GM18867 (cell line): ENCODE data around the gene TAPBP.
A peak's percentile ranks its signal among the peaks of the same experiment; 100 is the strongest.
"Not testable (repeated sequence)": the region's sequence is repeated elsewhere in the genome, so short reads cannot be mapped to it uniquely, and the experiment has no call there.

Source experiments
- ATAC-seq: cut with Tn5 transposase; IDR thresholded peaks from one replicate; pipeline ENCODE4 v1.9.1; 2021; ENCODE audit warnings: mild to moderate bottlenecking, moderate library complexity; ENCODE audit not compliant: unreplicated experiment

The TAPBP gene

GRCh38 chr6:33313709-33314514 lies at the start of gene TAPBP:
Gene TAPBP (minus strand): TSS chr6:33314078. CDS start chr6:33314041, 37 bp downstream.
- ATAC-seq, result peak; percentile 32

GRCh38 chr6:33363486-33363885 lies 49.6 kb upstream of the TAPBP start:
- not testable (repeated sequence) for ATAC-seq

- ATAC-seq, result no peak
Observed at GRCh38 chr6:33359331-33359730, 45.5 kb upstream of the TAPBP start.

- not testable (repeated sequence) for ATAC-seq
Observed at GRCh38 chr6:33357160-33357871, 43.4 kb upstream of the TAPBP start.

GRCh38 chr6:33356295-33356694 lies 42.4 kb upstream of the TAPBP start:
- ATAC-seq, result no peak

GRCh38 chr6:33355860-33356259 lies 42.0 kb upstream of the TAPBP start:
- not testable (repeated sequence) for ATAC-seq

- ATAC-seq, result no peak
Observed at GRCh38 chr6:33347816-33348215, 33.9 kb upstream of the TAPBP start.

GRCh38 chr6:33346972-33347371 lies 33.1 kb upstream of the TAPBP start:
- not testable (repeated sequence) for ATAC-seq

GRCh38 chr6:33344701-33345697 lies 31.1 kb upstream of the TAPBP start:
- no peak for ATAC-seq

- ATAC-seq, result peak; percentile 65
Observed at GRCh38 chr6:33343953-33344611, 30.2 kb upstream of the TAPBP start.

- not testable (repeated sequence) for ATAC-seq
Observed at GRCh38 chr6:33343606-33343952, 29.7 kb upstream of the TAPBP start.

- no peak for ATAC-seq
Observed at GRCh38 chr6:33339193-33339592, 25.3 kb upstream of the TAPBP start.

GRCh38 chr6:33336495-33336894 lies 22.6 kb upstream of the TAPBP start:
- ATAC-seq, result no peak

GRCh38 chr6:33335916-33336315 lies 22.0 kb upstream of the TAPBP start:
- no peak for ATAC-seq

GRCh38 chr6:33333666-33334065 lies 19.8 kb upstream of the TAPBP start:
- ATAC-seq, result no peak

GRCh38 chr6:33330736-33331135 lies 16.9 kb upstream of the TAPBP start:
- no peak for ATAC-seq

GRCh38 chr6:33329058-33329457 lies 15.2 kb upstream of the TAPBP start:
- ATAC-seq, result no peak

GRCh38 chr6:33324125-33324524 lies 10.2 kb upstream of the TAPBP start:
- ATAC-seq, result no peak

GRCh38 chr6:33323623-33323948 lies 9.7 kb upstream of the TAPBP start:
- ATAC-seq, result peak; percentile 0

GRCh38 chr6:33321227-33321626 lies 7.3 kb upstream of the TAPBP start:
- no peak for ATAC-seq
